ENCODE results near the gene DIPK1B.

The DIPK1B gene

GRCh38 chr9:136671646-136672430 lies 40.5 kb upstream of the DIPK1B start:
- H3K36me3 ChIP-seq (ENCODE audit: control insufficient read depth, low read length) = no peaks in the 10 kb centered on the region; the same call in 1 of the 2 replicates
- no peak overlapping the region for H3K27ac ChIP-seq (ENCODE audit: low read depth, low read length)
- H3F3A ChIP-seq (ENCODE audit: control insufficient read depth, insufficient read depth) = no peaks in the 10 kb centered on the region
- TF ChIP-seq, protein P1, sequence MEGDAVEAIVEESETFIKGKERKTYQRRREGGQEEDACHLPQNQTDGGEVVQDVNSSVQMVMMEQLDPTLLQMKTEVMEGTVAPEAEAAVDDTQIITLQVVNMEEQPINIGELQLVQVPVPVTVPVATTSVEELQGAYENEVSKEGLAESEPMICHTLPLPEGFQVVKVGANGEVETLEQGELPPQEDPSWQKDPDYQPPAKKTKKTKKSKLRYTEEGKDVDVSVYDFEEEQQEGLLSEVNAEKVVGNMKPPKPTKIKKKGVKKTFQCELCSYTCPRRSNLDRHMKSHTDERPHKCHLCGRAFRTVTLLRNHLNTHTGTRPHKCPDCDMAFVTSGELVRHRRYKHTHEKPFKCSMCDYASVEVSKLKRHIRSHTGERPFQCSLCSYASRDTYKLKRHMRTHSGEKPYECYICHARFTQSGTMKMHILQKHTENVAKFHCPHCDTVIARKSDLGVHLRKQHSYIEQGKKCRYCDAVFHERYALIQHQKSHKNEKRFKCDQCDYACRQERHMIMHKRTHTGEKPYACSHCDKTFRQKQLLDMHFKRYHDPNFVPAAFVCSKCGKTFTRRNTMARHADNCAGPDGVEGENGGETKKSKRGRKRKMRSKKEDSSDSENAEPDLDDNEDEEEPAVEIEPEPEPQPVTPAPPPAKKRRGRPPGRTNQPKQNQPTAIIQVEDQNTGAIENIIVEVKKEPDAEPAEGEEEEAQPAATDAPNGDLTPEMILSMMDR (IDR thresholded peaks at IDR 0.05; ENCODE audit: low read depth, low read length, poor library complexity, severe bottlenecking) = peak; percentile 97
- TF ChIP-seq EZH2phosphoT487 (IDR thresholded peaks at IDR 0.05; ENCODE audit: borderline replicate concordance, low read length) = no peak
- no peaks in the 10 kb centered on the region for H3K9me2 ChIP-seq (replicated peaks; ENCODE audit: control insufficient read depth, low read length)
- peaks cover 36% of the 10 kb centered on the region for H3K27me3 ChIP-seq (ENCODE audit: control insufficient read depth, low read length)
- H3K4me3 ChIP-seq (ENCODE audit: low read length) = no peak overlapping the region
- H3K4me2 ChIP-seq (ENCODE audit: low read length) = no peak overlapping the region
- no peaks in the 10 kb centered on the region for H3K79me2 ChIP-seq (ENCODE audit: control insufficient read depth, low read length)
- peaks cover 9% of the 10 kb centered on the region for H3K4me1 ChIP-seq (ENCODE audit: control insufficient read depth, low read length)
- no peaks in the 10 kb centered on the region for H4K20me1 ChIP-seq (ENCODE audit: control insufficient read depth, insufficient read depth, low read depth, low read length)
- H3K9me3 ChIP-seq (ENCODE audit: control insufficient read depth, insufficient read depth, low read length) = no peaks in the 10 kb centered on the region

GRCh38 chr9:136672431-136673087 lies 39.8 kb upstream of the DIPK1B start:
- no peak overlapping the region for H3K4me2 ChIP-seq (ENCODE audit: low read length)
- H3K27me3 ChIP-seq (ENCODE audit: control insufficient read depth, low read length) = peaks cover 29% of the 10 kb centered on the region
- no peak overlapping the region for H3K4me3 ChIP-seq (ENCODE audit: low read length)
- no peak for TF ChIP-seq EZH2phosphoT487 (IDR thresholded peaks at IDR 0.05; ENCODE audit: borderline replicate concordance, low read length)
- TF ChIP-seq, protein P1 (IDR thresholded peaks at IDR 0.05; ENCODE audit: low read depth, low read length, poor library complexity, severe bottlenecking) = no peak
- H3K79me2 ChIP-seq (ENCODE audit: control insufficient read depth, low read length) = no peaks in the 10 kb centered on the region
- peaks cover 9% of the 10 kb centered on the region for H3K4me1 ChIP-seq (ENCODE audit: control insufficient read depth, low read length)
- H4K20me1 ChIP-seq (ENCODE audit: control insufficient read depth, insufficient read depth, low read depth, low read length) = no peaks in the 10 kb centered on the region
- no peaks in the 10 kb centered on the region; the same call in 1 of the 2 replicates for H3K36me3 ChIP-seq (ENCODE audit: control insufficient read depth, low read length)
- H3K27ac ChIP-seq (ENCODE audit: low read depth, low read length) = no peak overlapping the region
- H3K9me3 ChIP-seq (ENCODE audit: control insufficient read depth, insufficient read depth, low read length) = no peaks in the 10 kb centered on the region
- no peaks in the 10 kb centered on the region for H3F3A ChIP-seq (ENCODE audit: control insufficient read depth, insufficient read depth)
- H3K9me2 ChIP-seq (replicated peaks; ENCODE audit: control insufficient read depth, low read length) = no peaks in the 10 kb centered on the region

DNA sequence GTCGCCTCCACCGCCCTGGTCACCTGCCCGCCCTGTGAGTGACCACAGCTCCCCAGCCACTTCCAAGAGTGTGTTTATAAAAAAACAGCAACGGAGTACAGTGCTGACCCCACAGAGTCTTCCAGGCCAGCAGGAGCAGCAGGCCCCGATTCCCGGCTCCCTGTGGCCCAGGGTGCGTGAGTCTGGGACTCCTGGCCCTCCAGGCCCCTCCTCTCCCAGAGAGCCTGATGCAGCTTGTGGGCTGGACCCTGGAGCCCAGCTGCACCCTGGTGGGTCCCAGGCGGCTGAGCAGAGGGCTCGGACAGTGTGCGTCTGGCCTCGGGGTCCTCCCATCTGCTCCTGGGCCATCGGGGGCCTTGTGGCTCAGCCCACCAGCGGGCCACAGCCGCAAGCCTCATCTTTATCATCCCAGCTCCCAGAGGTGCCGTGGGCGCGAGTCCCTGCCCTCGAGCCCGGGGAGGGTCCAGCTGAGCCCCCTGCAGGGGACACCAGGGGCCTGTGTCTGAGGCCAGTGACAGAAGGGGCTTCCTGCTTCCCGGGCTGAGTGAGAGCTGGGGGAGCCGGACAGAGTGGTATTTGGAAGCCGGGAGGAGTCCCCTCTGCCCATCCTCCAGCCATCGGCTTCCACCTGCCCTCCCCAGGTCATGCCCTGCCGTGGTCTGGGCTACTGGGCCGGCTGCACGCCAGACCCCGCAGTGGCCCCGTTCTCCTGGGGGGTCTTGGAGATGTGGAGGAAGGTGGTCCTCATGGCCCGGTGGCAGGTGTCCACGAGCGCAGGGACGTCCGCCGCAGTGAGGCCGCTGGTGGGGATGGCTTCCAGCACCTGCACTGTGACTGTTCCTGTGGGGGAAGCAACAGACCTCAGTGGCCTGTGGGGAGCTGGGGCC lies 39.0 kb upstream of the DIPK1B start:
- Histone ChIP-seq H3K9me3 (ENCODE audit: control insufficient read depth, insufficient read depth, low read length) (no peaks in the 10 kb centered on the region), H3K4me3 (ENCODE audit: low read length) (no peak overlapping the region), H3K27ac (ENCODE audit: low read depth, low read length) (no peak overlapping the region), H3K79me2 (ENCODE audit: control insufficient read depth, low read length) (no peaks in the 10 kb centered on the region), H3K27me3 (ENCODE audit: control insufficient read depth, low read length) (peaks cover 23% of the 10 kb centered on the region), H3F3A (ENCODE audit: control insufficient read depth, insufficient read depth) (no peaks in the 10 kb centered on the region), H3K4me2 (ENCODE audit: low read length) (no peak overlapping the region), H3K4me1 (ENCODE audit: control insufficient read depth, low read length) (peaks cover 9% of the 10 kb centered on the region), H3K9me2 (replicated peaks; ENCODE audit: control insufficient read depth, low read length) (no peaks in the 10 kb centered on the region), H3K36me3 (ENCODE audit: control insufficient read depth, low read length) (no peaks in the 10 kb centered on the region; the same call in 1 of the 2 replicates), H4K20me1 (ENCODE audit: control insufficient read depth, insufficient read depth, low read depth, low read length) (no peaks in the 10 kb centered on the region)
- TF ChIP-seq EZH2phosphoT487 (IDR thresholded peaks at IDR 0.05; ENCODE audit: borderline replicate concordance, low read length) = no peak
- TF ChIP-seq, protein P1 (IDR thresholded peaks at IDR 0.05; ENCODE audit: low read depth, low read length, poor library complexity, severe bottlenecking) = no peak
